ENCODE results near the gene CNTNAP2. TPM values are rescaled to one million over a fixed set of nuclear protein-coding genes. Genes with fewer than 3 reads are reported as not detected.

CNTNAP2 gene
- total RNA-seq, 1 donor from 2014 or later = 2.2 TPM

DNA sequence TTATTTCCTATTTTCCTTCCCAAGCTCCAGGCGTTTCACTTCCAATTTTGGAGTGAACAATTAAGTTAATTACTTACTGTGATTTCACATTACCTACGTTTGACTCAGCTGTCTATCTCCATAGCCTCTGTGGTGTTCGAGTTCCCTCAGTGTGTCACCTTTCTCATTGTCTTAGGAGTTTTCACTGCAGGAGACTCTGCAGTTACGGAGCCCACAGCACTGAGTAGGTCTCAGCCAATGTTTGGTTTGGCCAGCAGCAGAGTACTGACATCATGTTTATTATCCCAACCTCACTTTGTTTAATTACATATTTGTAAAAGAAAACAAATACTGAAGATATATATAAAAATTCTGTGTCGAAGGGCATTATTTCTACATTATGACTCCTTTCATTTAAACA lies 1123.9 kb downstream of the CNTNAP2 start:
- Histone ChIP-seq H3K27me3 (no peaks in the 10 kb centered on the region), H3K9me3 (no peaks in the 10 kb centered on the region), H3K36me3 (no peaks in the 10 kb centered on the region), H3K4me1 (no peaks in the 10 kb centered on the region), H3K27ac (no peak overlapping the region), H3K4me3 (no peak overlapping the region)
- intact Hi-C loops (cut with DNase I) = no loop called here
- no peak for DNase-seq (ENCODE audit: extremely low spot score in 2 of 2)
- TF ChIP-seq POLR2AphosphoS5 (IDR thresholded peaks at IDR 0.05; ENCODE audit: insufficient read depth in 1 of 2, low read depth in 1 of 2) = no peak
- no peak for TF ChIP-seq POLR2A (IDR thresholded peaks at IDR 0.05)
- TF ChIP-seq, protein P1, sequence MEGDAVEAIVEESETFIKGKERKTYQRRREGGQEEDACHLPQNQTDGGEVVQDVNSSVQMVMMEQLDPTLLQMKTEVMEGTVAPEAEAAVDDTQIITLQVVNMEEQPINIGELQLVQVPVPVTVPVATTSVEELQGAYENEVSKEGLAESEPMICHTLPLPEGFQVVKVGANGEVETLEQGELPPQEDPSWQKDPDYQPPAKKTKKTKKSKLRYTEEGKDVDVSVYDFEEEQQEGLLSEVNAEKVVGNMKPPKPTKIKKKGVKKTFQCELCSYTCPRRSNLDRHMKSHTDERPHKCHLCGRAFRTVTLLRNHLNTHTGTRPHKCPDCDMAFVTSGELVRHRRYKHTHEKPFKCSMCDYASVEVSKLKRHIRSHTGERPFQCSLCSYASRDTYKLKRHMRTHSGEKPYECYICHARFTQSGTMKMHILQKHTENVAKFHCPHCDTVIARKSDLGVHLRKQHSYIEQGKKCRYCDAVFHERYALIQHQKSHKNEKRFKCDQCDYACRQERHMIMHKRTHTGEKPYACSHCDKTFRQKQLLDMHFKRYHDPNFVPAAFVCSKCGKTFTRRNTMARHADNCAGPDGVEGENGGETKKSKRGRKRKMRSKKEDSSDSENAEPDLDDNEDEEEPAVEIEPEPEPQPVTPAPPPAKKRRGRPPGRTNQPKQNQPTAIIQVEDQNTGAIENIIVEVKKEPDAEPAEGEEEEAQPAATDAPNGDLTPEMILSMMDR (IDR thresholded peaks at IDR 0.05) = no peak

- Histone ChIP-seq H3K27ac (no peak overlapping the region), H3K9me3 (no peaks in the 10 kb centered on the region), H3K27me3 (no peaks in the 10 kb centered on the region), H3K36me3 (no peaks in the 10 kb centered on the region), H3K4me3 (no peak overlapping the region), H3K4me1 (no peaks in the 10 kb centered on the region)
- TF ChIP-seq POLR2AphosphoS5 (IDR thresholded peaks at IDR 0.05; ENCODE audit: insufficient read depth in 1 of 2, low read depth in 1 of 2) (no peak), POLR2A (IDR thresholded peaks at IDR 0.05) (no peak)
- TF ChIP-seq, protein P1 (IDR thresholded peaks at IDR 0.05) = peak in 2 of 3 experiments; percentile 6 to 10
- intact Hi-C loops (cut with DNase I) = no loop called here
- no peak for DNase-seq (ENCODE audit: extremely low spot score in 2 of 2)
Measured at GRCh38 chr7:147245274-147245673, 1128.7 kb downstream of the CNTNAP2 start.

DNA sequence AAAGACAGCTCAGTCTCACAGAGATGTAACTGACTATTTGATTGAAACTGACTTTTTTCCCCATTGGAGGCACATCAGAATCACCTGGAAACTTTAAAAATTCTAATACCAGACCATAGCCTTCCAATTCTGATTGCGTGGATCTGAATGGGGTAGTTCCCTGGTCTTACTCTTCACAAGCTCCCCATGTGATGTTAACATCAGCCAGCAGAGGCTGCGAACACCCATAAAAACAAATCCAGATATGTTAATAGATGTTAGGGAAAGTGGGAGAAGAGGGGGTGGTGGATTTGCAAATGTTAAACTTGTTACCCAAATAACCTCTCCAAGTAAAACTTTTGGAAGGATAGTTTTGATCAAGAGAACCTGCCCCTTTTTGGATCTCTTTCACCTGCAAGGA lies 1133.4 kb downstream of the CNTNAP2 start:
- H3K36me3 ChIP-seq = no peaks in the 10 kb centered on the region
- no peaks in the 10 kb centered on the region for H3K27me3 ChIP-seq
- H3K27ac ChIP-seq = no peak overlapping the region
- no peak overlapping the region for H3K4me3 ChIP-seq
- H3K4me1 ChIP-seq = no peaks in the 10 kb centered on the region
- H3K9me3 ChIP-seq = no peaks in the 10 kb centered on the region
- intact Hi-C loops (cut with DNase I) = no loop called here
- no peak for DNase-seq (ENCODE audit: extremely low spot score in 2 of 2)
- TF ChIP-seq POLR2AphosphoS5 (IDR thresholded peaks at IDR 0.05; ENCODE audit: insufficient read depth in 1 of 2, low read depth in 1 of 2) = no peak
- TF ChIP-seq, protein P1 (IDR thresholded peaks at IDR 0.05) = no peak
- no peak for TF ChIP-seq POLR2A (IDR thresholded peaks at IDR 0.05)

GRCh38 chr7:147251751-147252325 lies 1135.2 kb downstream of the CNTNAP2 start:
- DNase-seq (ENCODE audit: extremely low spot score in 2 of 2) = no peak
- H3K9me3 ChIP-seq = no peaks in the 10 kb centered on the region
- intact Hi-C loops (cut with DNase I) = no loop called here
- no peak overlapping the region for H3K4me3 ChIP-seq
- H3K27me3 ChIP-seq = no peaks in the 10 kb centered on the region
- H3K27ac ChIP-seq = no peak overlapping the region
- H3K36me3 ChIP-seq = no peaks in the 10 kb centered on the region
- H3K4me1 ChIP-seq = no peaks in the 10 kb centered on the region
- no peak for TF ChIP-seq POLR2AphosphoS5 (IDR thresholded peaks at IDR 0.05; ENCODE audit: insufficient read depth in 1 of 2, low read depth in 1 of 2)
- no peak for TF ChIP-seq POLR2A (IDR thresholded peaks at IDR 0.05)

- DNase-seq (ENCODE audit: extremely low spot score in 2 of 2) = no peak
- Histone ChIP-seq H3K27ac (no peak overlapping the region), H3K4me3 (no peak overlapping the region), H3K27me3 (no peaks in the 10 kb centered on the region), H3K9me3 (no peaks in the 10 kb centered on the region), H3K4me1 (no peaks in the 10 kb centered on the region), H3K36me3 (no peaks in the 10 kb centered on the region)
- TF ChIP-seq POLR2A (IDR thresholded peaks at IDR 0.05) (no peak), POLR2AphosphoS5 (IDR thresholded peaks at IDR 0.05; ENCODE audit: insufficient read depth in 1 of 2, low read depth in 1 of 2) (no peak)
- TF ChIP-seq, protein P1 (IDR thresholded peaks at IDR 0.05) = no peak
- intact Hi-C loops (cut with DNase I) = no loop called here
Measured at GRCh38 chr7:147261693-147262092, 1145.1 kb downstream of the CNTNAP2 start.
